Common myeloid progenitor, CD34-positive (primary cell): ENCODE data around the gene MAN2C1. TPM values are rescaled to one million over a fixed set of nuclear protein-coding genes. Genes with fewer than 3 reads are reported as not detected.

ENCODE experiments used
- CTCF ChIA-PET: fragments of 350-600 bp; sonication (Branson Sonifier 250); formaldehyde crosslinking; loops from one replicate; lab custom pipeline; 2021; ENCODE audit warnings: antibody characterized with exemption; lab: Charles Lee
- POLR2A ChIA-PET: fragments of 350-600 bp; sonication (Branson Sonifier 250); formaldehyde crosslinking; loops from one replicate; lab custom pipeline; 2021; ENCODE audit warnings: antibody characterized with exemption; lab: Charles Lee
- DNase-seq, 3 donors: peaks; one replicate each; pipeline versions ENCODE4 v3.0.0 to v3.0.0-alpha.2; 2013
- H3K27ac ChIP-seq, 2 experiments: 1 replicate in 1 of 2; 2 replicates in 1 of 2; pipeline ENCODE4 v1.7.0; 2013; ENCODE audit warnings: inconsistent platforms in 2 of 2, low read length in 2 of 2, mild to moderate bottlenecking in 2 of 2, low read depth in 1 of 2, moderate library complexity in 1 of 2; ENCODE audit not compliant: severe bottlenecking in 2 of 2, insufficient read depth in 1 of 2, poor library complexity in 1 of 2
- H3K27me3 ChIP-seq, 5 experiments: replicated peaks in 2 of 5; 1 replicate in 3 of 5; 2 replicates in 2 of 5; pipeline versions ENCODE4 v1.6.1 to v1.7.0; 2013; ENCODE audit warnings: low read length in 4 of 5, mild to moderate bottlenecking in 2 of 5, moderate library complexity in 2 of 5, inconsistent platforms in 1 of 5; ENCODE audit not compliant: insufficient read depth in 5 of 5, control insufficient read depth in 4 of 5
- H3K36me3 ChIP-seq, 4 experiments: 1 replicate in 2 of 4; 2 replicates in 2 of 4; pipeline versions ENCODE4 v1.6.1 to v1.7.0; 2013; ENCODE audit warnings: low read length in 3 of 4, control low read depth in 1 of 4, mild to moderate bottlenecking in 1 of 4; ENCODE audit not compliant: control insufficient read depth in 4 of 4, insufficient read depth in 4 of 4
- H3K4me1 ChIP-seq, 4 experiments: 1 replicate in 3 of 4; 2 replicates in 1 of 4; pipeline versions ENCODE4 v1.6.1 to v1.7.1; 2013; ENCODE audit warnings: low read length in 3 of 4, mild to moderate bottlenecking in 3 of 4, control low read depth in 1 of 4, inconsistent platforms in 1 of 4, moderate library complexity in 1 of 4; ENCODE audit not compliant: control insufficient read depth in 4 of 4, insufficient read depth in 4 of 4; ENCODE audit errors: control extremely low read depth in 1 of 4
- H3K4me3 ChIP-seq, 7 experiments: 1 replicate in 4 of 7; 2 replicates in 3 of 7; pipeline versions ENCODE4 v1.5.1 to v1.7.0; 2013; ENCODE audit warnings: mild to moderate bottlenecking in 7 of 7, low read length in 6 of 7, moderate library complexity in 6 of 7, inconsistent platforms in 2 of 7, low read depth in 2 of 7, control low read depth in 1 of 7; ENCODE audit not compliant: insufficient read depth in 4 of 7, control insufficient read depth in 1 of 7; ENCODE audit errors: extremely low read depth in 1 of 7
- H3K9me3 ChIP-seq, 5 experiments: 1 replicate in 4 of 5; 2 replicates in 1 of 5; pipeline versions ENCODE4 v1.6.1 to v1.7.1; 2013; ENCODE audit warnings: low read length in 4 of 5, mild to moderate bottlenecking in 2 of 5, inconsistent platforms in 1 of 5, low read depth in 1 of 5, moderate library complexity in 1 of 5; ENCODE audit not compliant: control insufficient read depth in 4 of 5, insufficient read depth in 2 of 5; ENCODE audit errors: control extremely low read depth in 1 of 5
- WGBS: methylation state at CpG from one replicate; pipeline ENCODE4 v1.1.5; 2013; ENCODE audit not compliant: insufficient coverage; 5-methylcytosine and 5-hydroxymethylcytosine counted together
- polyA plus RNA-seq: library from polyadenylated mRNA; unstranded; fragments of 120-200 nt; gene quantifications from one replicate; pipeline ENCODE4 v1.2.1, GENCODE V29; 2013

MAN2C1 gene
- 120 TPM for polyA plus RNA-seq

GRCh38 chr15:75367913-75368688 is at the start of gene MAN2C1:
Gene MAN2C1, minus strand, starts transcription at chr15:75368607. Its CDS starts 24 bp downstream, at chr15:75368583.
- no peaks in the 10 kb centered on the region for H3K9me3 ChIP-seq
- no peaks in the 10 kb centered on the region for H3K27me3 ChIP-seq
- H3K4me3 ChIP-seq: peak within 1 kb of the TSS; percentile 76 to 91 (median 89)
- peak; percentile 88 to 92 (median 88) for DNase-seq
- POLR2A ChIA-PET: interaction anchor here (0.5 to 2.6 kb wide), 6 partner anchors 16 to 258 kb away, joined by 3 to 13 read pairs (median 4); partner anchors contain the start of genes COMMD4, NEIL1, SIN3A and SNUPN
- H3K27ac ChIP-seq: peak within 1 kb of the TSS; percentile 77 to 88
- H3K4me1 ChIP-seq: peaks cover 5 to 23% (median 15%) of the 10 kb centered on the region in 4 experiments
- 0% methylated on average over 63 of the region's 67 CpGs for WGBS
- peaks cover 9 to 62% (median 46%) of the 10 kb centered on the region in 4 experiments for H3K36me3 ChIP-seq
- CTCF ChIA-PET: interaction anchor here (0.7 to 3.0 kb wide), 24 partner anchors 11 to 447 kb away, joined by 3 to 25 read pairs (median 4); partner anchors contain the start of genes COMMD4, IMP3 and NEIL1

- ChIA-PET POLR2A (no interaction called here), CTCF (interaction anchor here (0.5 kb wide), 1 partner anchor 208 kb away, joined by 3 read pairs; no protein-coding TSS in a partner anchor)
- Histone ChIP-seq H3K27me3 (no peaks in the 10 kb centered on the region), H3K27ac (no peak overlapping the region), H3K9me3 (no peaks in the 10 kb centered on the region), H3K4me1 (no peaks in the 10 kb centered on the region), H3K36me3 (peaks cover 22 to 56% (median 41%) of the 10 kb centered on the region in 4 experiments), H3K4me3 (no peak overlapping the region)
- no peak for DNase-seq
- 83% methylated on average over 1 of the region's 1 CpG for WGBS
These were observed 48.2 kb upstream of the MAN2C1 start for GRCh38 chr15:75416584-75416983.

- Histone ChIP-seq H3K27me3 (no peaks in the 10 kb centered on the region), H3K36me3 (peaks cover 39 to 76% (median 54%) of the 10 kb centered on the region in 4 experiments)
- 98% methylated on average over 4 of the region's 6 CpGs for WGBS
These were observed 41.8 kb upstream of the MAN2C1 start for GRCh38 chr15:75410196-75410595.

GRCh38 chr15:75407083-75407482 is 38.7 kb upstream of the MAN2C1 start:
- H3K4me3 ChIP-seq: no peak overlapping the region
- POLR2A ChIA-PET: no interaction called here
- CTCF ChIA-PET: interaction anchor here (0.8 to 1.0 kb wide), 2 partner anchors 15 to 25 kb away, joined by 3 read pairs; no protein-coding TSS in a partner anchor

More at GRCh38 chr15:75410196-75410595, 41.8 kb upstream of the MAN2C1 start:
- no peak overlapping the region for H3K4me3 ChIP-seq
- no peaks in the 10 kb centered on the region for H3K9me3 ChIP-seq
- DNase-seq: no peak
- no peak overlapping the region for H3K27ac ChIP-seq
- no peaks in the 10 kb centered on the region for H3K4me1 ChIP-seq
- ChIA-PET POLR2A (no interaction called here), CTCF (no interaction called here)

GRCh38 chr15:75403892-75404291 is 35.5 kb upstream of the MAN2C1 start:
- no peak for DNase-seq
- WGBS: 100% methylated on average over 2 of the region's 2 CpGs
- H3K4me1 ChIP-seq: no peaks in the 10 kb centered on the region
- ChIA-PET CTCF (interaction anchor here (1.0 to 1.8 kb wide), 2 partner anchors 9 to 10 kb away, joined by 3 to 6 read pairs; no protein-coding TSS in a partner anchor), POLR2A (interaction anchor here (0.6 to 0.7 kb wide), 2 partner anchors 42 to 50 kb away, joined by 3 to 4 read pairs; no protein-coding TSS in a partner anchor)
- H3K27ac ChIP-seq: no peak overlapping the region
- H3K27me3 ChIP-seq: no peaks in the 10 kb centered on the region
- H3K36me3 ChIP-seq: peaks cover 31 to 87% (median 51%) of the 10 kb centered on the region in 4 experiments
- no peak overlapping the region for H3K4me3 ChIP-seq
- no peaks in the 10 kb centered on the region for H3K9me3 ChIP-seq

More at GRCh38 chr15:75407083-75407482, 38.7 kb upstream of the MAN2C1 start:
- H3K27me3 ChIP-seq: no peaks in the 10 kb centered on the region
- no peaks in the 10 kb centered on the region for H3K4me1 ChIP-seq
- DNase-seq: no peak
- H3K9me3 ChIP-seq: no peaks in the 10 kb centered on the region
- WGBS: no CpG with 5 or more reads among the region's 1 CpG
- no peak overlapping the region for H3K27ac ChIP-seq
- H3K36me3 ChIP-seq: peaks cover 28 to 84% (median 57%) of the 10 kb centered on the region in 4 experiments

- CTCF ChIA-PET: interaction anchor here (1.7 kb wide), 1 partner anchor 14 kb away, joined by 5 read pairs; no protein-coding TSS in a partner anchor
These were observed 29.1 kb upstream of the MAN2C1 start for GRCh38 chr15:75397494-75397893.

More at GRCh38 chr15:75397494-75397893, 29.1 kb upstream of the MAN2C1 start:
- no peaks in the 10 kb centered on the region for H3K4me1 ChIP-seq
- no peaks in the 10 kb centered on the region for H3K9me3 ChIP-seq
- DNase-seq: no peak
- no peak overlapping the region for H3K27ac ChIP-seq
- H3K36me3 ChIP-seq: peaks cover 39 to 93% (median 71%) of the 10 kb centered on the region in 4 experiments
- 100% methylated on average over 1 of the region's 2 CpGs for WGBS
- no peak overlapping the region for H3K4me3 ChIP-seq
- POLR2A ChIA-PET: no interaction called here
- no peaks in the 10 kb centered on the region for H3K27me3 ChIP-seq
